ENCODE measurements around the gene ECHDC1. TPM values are rescaled to one million over a fixed set of nuclear protein-coding genes. Genes with fewer than 3 reads are reported as not detected.

ECHDC1 gene
- total and polyA plus RNA-seq, 2 of the 8 experiments (the other 6 are each of a cell fraction or from before 2014, with no cell fraction given) = 11.3 to 60.5 TPM

DNA sequence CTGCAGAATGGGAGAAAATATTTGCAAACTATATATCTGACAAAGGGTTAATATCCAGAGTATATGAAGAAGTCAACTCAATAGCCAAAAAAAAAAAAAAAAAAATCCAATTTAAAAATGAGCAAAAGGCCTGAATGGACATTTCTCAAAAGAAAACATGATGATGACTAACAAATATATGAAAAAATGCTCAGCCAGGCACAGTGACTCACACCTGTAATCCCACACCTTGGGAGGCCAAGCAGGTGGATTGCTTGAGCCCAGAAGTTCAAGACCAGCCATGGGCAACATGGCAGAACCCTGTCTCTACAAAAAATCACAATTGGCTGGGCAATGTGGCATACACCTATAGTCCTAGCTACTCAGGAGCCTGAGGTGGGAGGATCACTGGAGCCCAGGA is 2.1 kb upstream of the ECHDC1 start:
- Histone ChIP-seq H3K9ac (replicated peaks in 1 of 4; ENCODE audit: extremely low read depth in 1 of 4, low read depth in 3 of 4, low read length in 3 of 4) (no peak overlapping the region), H3K4me2 (ENCODE audit: insufficient read depth in 1 of 2, low read depth in 2 of 2, low read length in 2 of 2) (no peak overlapping the region), H2BK120ac (replicated peaks; ENCODE audit: low read depth, low read length) (no peak overlapping the region), H3K4ac (replicated peaks; ENCODE audit: insufficient read length, low read depth, low read length) (no peak overlapping the region), H3K27me3 (replicated peaks in 1 of 4; ENCODE audit: control insufficient read depth in 3 of 4, extremely low read depth in 1 of 4, insufficient read depth in 3 of 4, low read length in 3 of 4) (no peaks in the 10 kb centered on the region; a peak in 1 of 7 replicates), H2BK15ac (ENCODE audit: low read length) (no peak overlapping the region), H3K4me1 (replicated peaks in 1 of 4; ENCODE audit: control insufficient read depth in 3 of 4, insufficient read depth in 4 of 4, low read length in 3 of 4) (peaks cover 0 to 7% (median 1%) of the 10 kb centered on the region in 4 experiments; a peak in 4 of 7 replicates), H3K56ac (replicated peaks; ENCODE audit: insufficient read length, low read depth, low read length) (no peak overlapping the region), H3K27ac (ENCODE audit: low read depth, low read length) (no peak overlapping the region), H4K91ac (replicated peaks; ENCODE audit: insufficient read length, low read length) (no peak overlapping the region), H4K5ac (ENCODE audit: insufficient read length, low read depth, low read length) (no peak overlapping the region), H2BK5ac (ENCODE audit: low read depth, low read length) (no peak overlapping the region), H3K14ac (ENCODE audit: insufficient read length) (no peak overlapping the region), H3K79me1 (ENCODE audit: low read depth, low read length) (no peaks in the 10 kb centered on the region), H3K23me2 (ENCODE audit: low read depth, low read length) (peaks cover 14% of the 10 kb centered on the region), H3K36me3 (ENCODE audit: control insufficient read depth in 2 of 4, insufficient read depth in 4 of 4, low read length in 3 of 4) (no peaks in the 10 kb centered on the region), H3K18ac (ENCODE audit: extremely low read depth, low read length) (no peak overlapping the region), H2AK5ac (ENCODE audit: low read depth, low read length) (no peak overlapping the region), H2AFZ (ENCODE audit: low read length) (no peak overlapping the region), H2BK12ac (ENCODE audit: low read depth, low read length) (no peak overlapping the region), H2BK20ac (ENCODE audit: low read length) (no peak overlapping the region), H3K9me3 (ENCODE audit: insufficient read depth in 2 of 2, low read depth in 1 of 2, low read length in 1 of 2) (0 out of 4 replicates have a peak, but pooled peaks cover 0 to 3% of the 10 kb centered on the region in 2 experiments), H4K20me1 (replicated peaks in 1 of 2; ENCODE audit: control insufficient read depth in 1 of 2, insufficient read depth in 2 of 2, low read length in 2 of 2) (no peaks in the 10 kb centered on the region), H3K4me3 (ENCODE audit: extremely low read depth in 1 of 4, insufficient read depth in 2 of 4, low read depth in 3 of 4, low read length in 4 of 4) (no peak overlapping the region), H3K23ac (ENCODE audit: insufficient read length) (no peak overlapping the region), H4K8ac (ENCODE audit: extremely low read depth, insufficient read depth, low read length) (no peak overlapping the region), H3K79me2 (ENCODE audit: control insufficient read depth in 1 of 2, insufficient read depth in 2 of 2, low read length in 2 of 2) (peaks cover 0 to 39% of the 10 kb centered on the region in 2 experiments; a peak in 3 of 4 replicates)
- DNase-seq (ENCODE audit: low read depth in 1 of 2, low spot score in 2 of 2) (no peak), FAIRE-seq (no peak)
- TF ChIP-seq, protein P1, sequence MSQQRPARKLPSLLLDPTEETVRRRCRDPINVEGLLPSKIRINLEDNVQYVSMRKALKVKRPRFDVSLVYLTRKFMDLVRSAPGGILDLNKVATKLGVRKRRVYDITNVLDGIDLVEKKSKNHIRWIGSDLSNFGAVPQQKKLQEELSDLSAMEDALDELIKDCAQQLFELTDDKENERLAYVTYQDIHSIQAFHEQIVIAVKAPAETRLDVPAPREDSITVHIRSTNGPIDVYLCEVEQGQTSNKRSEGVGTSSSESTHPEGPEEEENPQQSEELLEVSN (IDR thresholded peaks at IDR 0.05) = no peak
- ChIA-PET POLR2A (ENCODE audit: partially characterized antibody) (no interaction called here), CTCF (ENCODE audit: partially characterized antibody) (interaction anchor here (0.7 kb wide), 1 partner anchor 34 kb away, joined by 3 read pairs; no protein-coding TSS in a partner anchor)
